ENCODE measurements around the gene SETD1A. TPM values are rescaled to one million over a fixed set of nuclear protein-coding genes. Genes with fewer than 3 reads are reported as not detected.

Gene SETD1A
- total RNA-seq, 1 donor from 2014 or later, result 8.3 TPM

- Histone ChIP-seq H3K36me3 (no peaks in the 10 kb centered on the region), H3K27me3 (no peaks in the 10 kb centered on the region), H3K9me3 (no peaks in the 10 kb centered on the region), H3K27ac (peak overlapping the region; percentile 17 to 93), H3K4me3 (no peak overlapping the region), H3K4me1 (peaks cover 11 to 33% of the 10 kb centered on the region in 2 donors)
- intact Hi-C loops (cut with DNase I), result no loop called here
- DNase-seq (ENCODE audit: low spot score in 2 of 2), result no peak
- TF ChIP-seq CTCF (IDR thresholded peaks at IDR 0.05), result no peak
Measured at GRCh38 chr16:30953111-30953510, 4.4 kb upstream of the SETD1A start.

- no peak overlapping the region for H3K4me3 ChIP-seq
- no peaks in the 10 kb centered on the region for H3K9me3 ChIP-seq
- no peaks in the 10 kb centered on the region for H3K27me3 ChIP-seq
- DNase-seq (ENCODE audit: low spot score in 2 of 2), result peak in 1 of 2 donors; percentile 80
- H3K36me3 ChIP-seq, result no peaks in the 10 kb centered on the region
- TF ChIP-seq CTCF (IDR thresholded peaks at IDR 0.05), result peak; percentile 38 to 60 (median 52)
- intact Hi-C loops (cut with DNase I), result no loop called here
- peaks cover 11 to 36% of the 10 kb centered on the region in 2 donors for H3K4me1 ChIP-seq
- H3K27ac ChIP-seq, result peak overlapping the region; percentile 17 to 93
Measured at GRCh38 chr16:30953511-30954124, 3.9 kb upstream of the SETD1A start.

GRCh38 chr16:30954993-30955392 is 2.6 kb upstream of the SETD1A start:
- no peak overlapping the region for H3K4me3 ChIP-seq
- H3K36me3 ChIP-seq, result peaks cover 1 to 9% of the 10 kb centered on the region in 2 donors
- no peaks in the 10 kb centered on the region for H3K9me3 ChIP-seq
- H3K27ac ChIP-seq, result no peak overlapping the region
- peaks cover 7 to 45% of the 10 kb centered on the region in 2 donors for H3K4me1 ChIP-seq
- no peak for DNase-seq (ENCODE audit: low spot score in 2 of 2)
- H3K27me3 ChIP-seq, result no peaks in the 10 kb centered on the region
- no peak for TF ChIP-seq CTCF (IDR thresholded peaks at IDR 0.05)
- intact Hi-C loops (cut with DNase I), result loop anchor here (5.0 kb wide), 1 partner anchor 42 kb away; no protein-coding TSS in a partner anchor

- TF ChIP-seq CTCF (IDR thresholded peaks at IDR 0.05), result peak in 1 of 3 experiments; percentile 21
- intact Hi-C loops (cut with DNase I), result loop anchor here (1.0 to 5.0 kb wide), 4 partner anchors 34 to 116 kb away; partner anchors contain the start of genes BCL7C and FBXL19
- peak in 1 of 2 donors; percentile 91 for DNase-seq (ENCODE audit: low spot score in 2 of 2)
- Histone ChIP-seq H3K4me1 (peaks cover 3 to 28% of the 10 kb centered on the region in 2 donors), H3K9me3 (no peaks in the 10 kb centered on the region), H3K27me3 (no peaks in the 10 kb centered on the region), H3K36me3 (peaks cover 18 to 26% of the 10 kb centered on the region in 2 donors), H3K4me3 (peak overlapping the region; percentile 94 to 95), H3K27ac (peak overlapping the region; percentile 98 to 99)
Measured at GRCh38 chr16:30956601-30957455, 726 bp upstream of the SETD1A start.

GRCh38 chr16:30958175-30959079 is 873 bp downstream of the SETD1A start:
- H3K9me3 ChIP-seq, result no peaks in the 10 kb centered on the region
- H3K4me3 ChIP-seq, result peak overlapping the region; percentile 94 to 95
- H3K36me3 ChIP-seq, result peaks cover 34 to 42% of the 10 kb centered on the region in 2 donors
- H3K4me1 ChIP-seq, result peaks cover 3 to 20% of the 10 kb centered on the region in 2 donors
- no peak for TF ChIP-seq CTCF (IDR thresholded peaks at IDR 0.05)
- intact Hi-C loops (cut with DNase I), result loop anchor here (5.0 kb wide), 1 partner anchor 39 kb away; no protein-coding TSS in a partner anchor
- no peak for DNase-seq (ENCODE audit: low spot score in 2 of 2)
- H3K27ac ChIP-seq, result peak overlapping the region; percentile 98 to 99
- H3K27me3 ChIP-seq, result no peaks in the 10 kb centered on the region
